ENCODE results near the gene LYPD4.
"Not testable (repeated sequence)": the region's sequence is repeated elsewhere in the genome, so short reads cannot be mapped to it uniquely, and the experiment has no call there.

LYPD4 gene

DNA sequence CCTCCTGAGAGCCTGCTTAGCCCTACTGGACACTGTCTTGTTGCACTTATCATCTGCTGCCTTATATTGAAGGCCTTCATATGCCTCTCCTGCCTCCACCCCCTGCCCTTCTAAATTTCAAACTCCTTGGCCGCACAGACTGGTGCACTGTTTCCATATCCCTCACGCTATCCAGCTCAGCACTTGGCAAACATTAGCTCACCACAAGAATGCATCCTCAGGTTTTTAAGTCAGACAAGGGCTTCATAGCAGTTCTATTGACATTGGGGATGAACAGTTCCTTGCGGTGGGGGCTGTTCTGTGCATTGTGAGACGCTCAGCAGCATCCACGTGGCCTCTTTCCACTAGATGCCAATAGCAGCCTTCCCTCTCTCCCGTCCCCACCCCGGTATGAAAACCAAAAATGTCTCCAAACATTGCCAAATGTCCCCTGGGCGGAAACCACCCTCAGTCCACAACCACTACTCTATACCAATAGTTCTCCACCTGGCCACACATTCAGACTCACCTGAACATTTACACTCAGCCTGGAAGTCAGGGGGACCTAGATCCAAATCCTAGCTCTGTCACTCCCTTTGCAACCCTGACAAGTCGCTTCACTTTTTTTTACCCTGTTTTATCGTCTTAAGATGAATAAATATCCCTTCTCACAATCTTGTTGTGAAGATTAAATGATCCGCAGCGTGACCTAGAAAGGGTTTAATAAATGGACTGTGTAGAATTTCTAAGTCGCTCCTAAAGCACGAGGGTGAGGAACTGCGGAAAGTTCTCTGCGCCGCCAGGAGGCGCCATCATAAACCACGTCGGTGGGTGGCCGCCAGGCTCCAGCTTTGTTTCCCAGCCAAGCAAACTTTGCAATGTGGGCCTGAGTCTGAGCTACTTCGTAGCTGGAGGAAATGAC lies 51.7 kb downstream of the LYPD4 start:
- H3K4me3 ChIP-seq (IDR thresholded peaks at IDR 0.05; ENCODE audit: insufficient read depth, low read depth, low read length), result no peak overlapping the region
- H3K79me2 ChIP-seq (ENCODE audit: insufficient read depth, low read depth), result no peaks in the 10 kb centered on the region
- no peak overlapping the region for H3K27ac ChIP-seq
- no peaks in the 10 kb centered on the region for H3K36me3 ChIP-seq (ENCODE audit: insufficient read depth)
- TF ChIP-seq, protein P1, sequence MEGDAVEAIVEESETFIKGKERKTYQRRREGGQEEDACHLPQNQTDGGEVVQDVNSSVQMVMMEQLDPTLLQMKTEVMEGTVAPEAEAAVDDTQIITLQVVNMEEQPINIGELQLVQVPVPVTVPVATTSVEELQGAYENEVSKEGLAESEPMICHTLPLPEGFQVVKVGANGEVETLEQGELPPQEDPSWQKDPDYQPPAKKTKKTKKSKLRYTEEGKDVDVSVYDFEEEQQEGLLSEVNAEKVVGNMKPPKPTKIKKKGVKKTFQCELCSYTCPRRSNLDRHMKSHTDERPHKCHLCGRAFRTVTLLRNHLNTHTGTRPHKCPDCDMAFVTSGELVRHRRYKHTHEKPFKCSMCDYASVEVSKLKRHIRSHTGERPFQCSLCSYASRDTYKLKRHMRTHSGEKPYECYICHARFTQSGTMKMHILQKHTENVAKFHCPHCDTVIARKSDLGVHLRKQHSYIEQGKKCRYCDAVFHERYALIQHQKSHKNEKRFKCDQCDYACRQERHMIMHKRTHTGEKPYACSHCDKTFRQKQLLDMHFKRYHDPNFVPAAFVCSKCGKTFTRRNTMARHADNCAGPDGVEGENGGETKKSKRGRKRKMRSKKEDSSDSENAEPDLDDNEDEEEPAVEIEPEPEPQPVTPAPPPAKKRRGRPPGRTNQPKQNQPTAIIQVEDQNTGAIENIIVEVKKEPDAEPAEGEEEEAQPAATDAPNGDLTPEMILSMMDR (conservative IDR thresholded peaks at IDR 0.05; ENCODE audit: low read depth, low read length), result peak; percentile 71
- H3K9ac ChIP-seq, result no peak overlapping the region
- no peaks in the 10 kb centered on the region for H3K4me1 ChIP-seq (ENCODE audit: low read depth, poor library complexity, severe bottlenecking)
- no peak overlapping the region for H3K4me2 ChIP-seq
- no peak overlapping the region for H2AFZ ChIP-seq (ENCODE audit: low read depth)
- no peaks in the 10 kb centered on the region for H4K20me1 ChIP-seq (ENCODE audit: insufficient read depth)
- peaks cover 72% of the 10 kb centered on the region for H3K27me3 ChIP-seq (ENCODE audit: insufficient read depth, low read depth)

DNA sequence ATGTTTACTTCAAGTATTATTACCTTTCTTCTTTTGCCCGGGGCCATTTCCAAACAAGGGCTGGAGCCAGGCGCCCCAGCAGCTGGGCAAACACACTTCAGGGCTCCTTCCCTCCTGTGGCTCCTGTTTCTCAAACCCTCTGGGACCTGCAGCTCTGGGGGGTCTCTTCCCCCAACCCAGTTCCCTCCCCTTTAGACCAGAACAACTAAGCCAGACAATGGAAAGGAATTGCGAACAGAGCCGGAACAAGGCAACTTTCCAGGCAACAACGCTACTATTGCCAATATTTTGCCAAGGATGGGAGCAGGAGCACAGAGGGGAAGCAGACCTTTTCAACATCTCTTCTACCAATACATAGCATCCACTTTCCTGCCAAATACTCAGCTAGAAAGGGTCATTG lies 55.4 kb downstream of the LYPD4 start:
- peaks cover 80% of the 10 kb centered on the region for H3K27me3 ChIP-seq (ENCODE audit: insufficient read depth, low read depth)
- H3K4me2 ChIP-seq; H4K20me1 ChIP-seq (ENCODE audit: insufficient read depth); H3K9ac ChIP-seq; H3K4me1 ChIP-seq (ENCODE audit: low read depth, poor library complexity, severe bottlenecking); H3K79me2 ChIP-seq (ENCODE audit: insufficient read depth, low read depth); H3K27ac ChIP-seq; H3K4me3 ChIP-seq (IDR thresholded peaks at IDR 0.05; ENCODE audit: insufficient read depth, low read depth, low read length); H2AFZ ChIP-seq (ENCODE audit: low read depth); H3K36me3 ChIP-seq (ENCODE audit: insufficient read depth): not testable (repeated sequence)

DNA sequence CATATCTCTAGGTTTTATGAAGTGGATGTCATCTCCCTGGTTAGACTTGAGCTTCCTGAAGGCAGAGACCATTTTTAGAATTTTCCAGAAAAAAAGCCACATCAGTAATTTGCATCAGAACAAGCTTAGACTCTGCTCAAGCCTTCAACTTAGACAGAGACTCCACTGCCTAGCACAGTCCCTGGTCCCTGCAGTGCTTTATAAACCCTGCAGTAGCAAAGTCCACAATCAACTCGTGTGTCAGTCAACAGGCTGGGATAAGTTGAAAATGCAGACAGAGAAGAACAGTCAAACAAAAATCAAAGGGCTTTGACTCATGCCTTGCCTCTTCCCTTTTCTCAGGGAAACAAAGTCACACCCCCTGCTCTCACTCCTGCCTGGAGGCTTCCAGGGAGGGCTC lies 56.0 kb downstream of the LYPD4 start:
- H4K20me1 ChIP-seq (ENCODE audit: insufficient read depth); H3K9ac ChIP-seq; H3K27ac ChIP-seq; H3K79me2 ChIP-seq (ENCODE audit: insufficient read depth, low read depth); H3K4me2 ChIP-seq; H2AFZ ChIP-seq (ENCODE audit: low read depth); H3K4me3 ChIP-seq (IDR thresholded peaks at IDR 0.05; ENCODE audit: insufficient read depth, low read depth, low read length); H3K4me1 ChIP-seq (ENCODE audit: low read depth, poor library complexity, severe bottlenecking); H3K36me3 ChIP-seq (ENCODE audit: insufficient read depth): not testable (repeated sequence)
- peaks cover 80% of the 10 kb centered on the region for H3K27me3 ChIP-seq (ENCODE audit: insufficient read depth, low read depth)

All from KMS-11 (cell line).